Endothelial cell of umbilical vein (primary cell): ENCODE data around the gene ZKSCAN2.

ENCODE experiments used
- MYC ChIP-seq: IDR thresholded peaks from one replicate; pipeline ENCODE4 v1.6.1; 2011; ENCODE audit warnings: mild to moderate bottlenecking, low read depth, low read length
- POLR2A ChIP-seq: IDR thresholded peaks from 2 replicates; pipeline ENCODE4 v1.6.1; 2012; ENCODE audit warnings: low read depth, mild to moderate bottlenecking, control low read depth, low read length
- TF ChIP-seq, protein P1 (sequence below), 2 donors: IDR thresholded peaks; 1 replicate in 1 of 2; 2 replicates in 1 of 2; pipeline ENCODE4 v1.5.1; 2011; ENCODE audit warnings: low read length in 2 of 2, mild to moderate bottlenecking in 2 of 2, moderate library complexity in 2 of 2, control low read depth in 1 of 2, inconsistent platforms in 1 of 2, low read depth in 1 of 2; ENCODE audit not compliant: insufficient read depth in 1 of 2; ENCODE audit errors: extremely low read depth in 1 of 2

DNA sequence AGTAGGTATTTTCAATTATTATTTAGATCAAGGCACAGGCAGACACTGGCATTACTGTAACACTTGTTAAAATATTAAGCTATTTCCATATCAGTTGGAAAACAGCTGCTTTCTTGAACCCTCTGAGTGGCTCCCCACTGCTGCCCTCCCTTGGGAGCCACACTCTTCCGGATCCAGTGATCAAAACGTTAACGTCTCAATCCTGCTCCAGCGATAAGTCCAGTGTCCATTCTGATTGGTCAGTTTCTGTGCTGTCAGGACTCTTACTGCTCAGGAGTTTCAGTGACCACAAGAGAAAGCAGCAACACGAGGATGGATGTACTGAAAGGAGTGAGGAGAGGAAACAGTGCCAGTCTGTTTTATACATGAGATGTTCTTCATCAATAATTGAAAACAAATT lies 13.8 kb upstream of the ZKSCAN2 start:
- TF ChIP-seq, protein P1, sequence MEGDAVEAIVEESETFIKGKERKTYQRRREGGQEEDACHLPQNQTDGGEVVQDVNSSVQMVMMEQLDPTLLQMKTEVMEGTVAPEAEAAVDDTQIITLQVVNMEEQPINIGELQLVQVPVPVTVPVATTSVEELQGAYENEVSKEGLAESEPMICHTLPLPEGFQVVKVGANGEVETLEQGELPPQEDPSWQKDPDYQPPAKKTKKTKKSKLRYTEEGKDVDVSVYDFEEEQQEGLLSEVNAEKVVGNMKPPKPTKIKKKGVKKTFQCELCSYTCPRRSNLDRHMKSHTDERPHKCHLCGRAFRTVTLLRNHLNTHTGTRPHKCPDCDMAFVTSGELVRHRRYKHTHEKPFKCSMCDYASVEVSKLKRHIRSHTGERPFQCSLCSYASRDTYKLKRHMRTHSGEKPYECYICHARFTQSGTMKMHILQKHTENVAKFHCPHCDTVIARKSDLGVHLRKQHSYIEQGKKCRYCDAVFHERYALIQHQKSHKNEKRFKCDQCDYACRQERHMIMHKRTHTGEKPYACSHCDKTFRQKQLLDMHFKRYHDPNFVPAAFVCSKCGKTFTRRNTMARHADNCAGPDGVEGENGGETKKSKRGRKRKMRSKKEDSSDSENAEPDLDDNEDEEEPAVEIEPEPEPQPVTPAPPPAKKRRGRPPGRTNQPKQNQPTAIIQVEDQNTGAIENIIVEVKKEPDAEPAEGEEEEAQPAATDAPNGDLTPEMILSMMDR (IDR thresholded peaks at IDR 0.05; ENCODE audit: extremely low read depth in 1 of 2, insufficient read depth in 1 of 2, low read depth in 1 of 2, low read length in 2 of 2) = no peak
- TF ChIP-seq MYC (no peak), POLR2A (no peak)
